MCF 10A (cell line): ENCODE results near the gene LRFN2. TPM values are rescaled to one million over a fixed set of nuclear protein-coding genes. Genes with fewer than 3 reads are reported as not detected.

Experiments used
- BruUV-seq: library from RNA; stranded (reverse); fragments of 400-500 nt; replicated peaks from 2 replicates; lab custom pipeline; 2021; lab: Mats Ljungman, UMichigan
- CTCF ChIA-PET: fragments of 300-600 bp; sonication (Branson Sonifier 250); formaldehyde crosslinking; extraction: SDS; loops from one replicate; lab custom pipeline; 2021; ENCODE audit warnings: antibody characterized with exemption, inconsistent platforms; lab: Yijun Ruan, JAX
- POLR2A ChIA-PET: fragments of 300-600, 350-650 bp; sonication (Branson Sonifier 250); formaldehyde crosslinking; extraction: SDS; loops from one replicate; lab custom pipeline; 2020; ENCODE audit warnings: antibody characterized with exemption, inconsistent platforms; lab: Yijun Ruan, JAX
- DNase-seq: peaks from one replicate; pipeline ENCODE4 v3.0.0-alpha.2; 2018; ENCODE audit not compliant: unreplicated experiment
- H3K27ac Mint-ChIP-seq: one replicate; pipeline ENCODE4 v1.8.0; 2022; ENCODE audit warnings: mild to moderate bottlenecking, low read depth, mixed read lengths; ENCODE audit not compliant: unreplicated experiment
- H3K27me3 Mint-ChIP-seq: one replicate; pipeline ENCODE4 v1.8.0; 2022; ENCODE audit warnings: mixed read lengths; ENCODE audit not compliant: insufficient read depth, unreplicated experiment
- H3K36me3 Mint-ChIP-seq: one replicate; pipeline ENCODE4 v1.8.0; 2022; ENCODE audit warnings: mild to moderate bottlenecking, moderate library complexity, mixed read lengths; ENCODE audit not compliant: insufficient read depth, unreplicated experiment
- H3K4me1 Mint-ChIP-seq: one replicate; pipeline ENCODE4 v1.8.0; 2022; ENCODE audit warnings: mixed read lengths; ENCODE audit not compliant: insufficient read depth, unreplicated experiment
- H3K4me3 Mint-ChIP-seq: one replicate; pipeline ENCODE4 v1.8.0; 2022; ENCODE audit warnings: mild to moderate bottlenecking, moderate library complexity, mixed read lengths; ENCODE audit not compliant: unreplicated experiment
- H3K9me3 Mint-ChIP-seq: one replicate; pipeline ENCODE4 v1.8.0; 2022; ENCODE audit warnings: mixed read lengths; ENCODE audit not compliant: unreplicated experiment
- CTCF ChIP-seq: fragments of 200-600 bp; IDR thresholded peaks from one replicate; pipeline ENCODE4 v1.8.0; 2022; ENCODE audit warnings: antibody characterized with exemption, mild to moderate bottlenecking; ENCODE audit not compliant: unreplicated experiment
- intact Hi-C: fragments of 100-400 bp; cut with micrococcal nuclease; formaldehyde crosslinking; loops from 2 replicates; pipeline ENCODE4 v1.14.1; 2022
- total RNA-seq: library from RNA; stranded (reverse); gene quantifications from 2 replicates; pipeline ENCODE4 v1.2.3, GENCODE V29; 2022

LRFN2 gene
- total RNA-seq, 1 experiment from 2014 or later, result not detected

- H3K9me3 Mint-ChIP-seq, result peaks cover 13% of the 10 kb centered on the region
- H3K36me3 Mint-ChIP-seq, result no peaks in the 10 kb centered on the region
- BruUV-seq, result no TSS peak
- CTCF ChIA-PET, result interaction anchor here (0.8 kb wide), 1 partner anchor 10 kb away, joined by 3 read pairs; no protein-coding TSS in a partner anchor
- no peaks in the 10 kb centered on the region for H3K4me1 Mint-ChIP-seq
- POLR2A ChIA-PET, result no interaction called here
- H3K27me3 Mint-ChIP-seq, result no peaks in the 10 kb centered on the region
- no peak overlapping the region for H3K4me3 Mint-ChIP-seq
- DNase-seq, result no peak
- intact Hi-C loops, result no loop called here
- TF ChIP-seq CTCF, result no peak
- H3K27ac Mint-ChIP-seq, result no peak overlapping the region
These were observed 24.1 kb downstream of the LRFN2 start for GRCh38 chr6:40563111-40563510.

GRCh38 chr6:40559056-40559455 is 28.1 kb downstream of the LRFN2 start:
- H3K27me3 Mint-ChIP-seq, result no peaks in the 10 kb centered on the region
- intact Hi-C loops, result no loop called here
- no peak overlapping the region for H3K27ac Mint-ChIP-seq
- ChIA-PET CTCF (no interaction called here), POLR2A (no interaction called here)
- no TSS peak for BruUV-seq
- no peak for DNase-seq
- H3K9me3 Mint-ChIP-seq, result peaks cover 4% of the 10 kb centered on the region
- no peaks in the 10 kb centered on the region for H3K4me1 Mint-ChIP-seq
- no peaks in the 10 kb centered on the region for H3K36me3 Mint-ChIP-seq
- TF ChIP-seq CTCF, result no peak
- H3K4me3 Mint-ChIP-seq, result no peak overlapping the region

GRCh38 chr6:40558102-40558501 is 29.1 kb downstream of the LRFN2 start:
- CTCF ChIA-PET, result no interaction called here
- Mint-ChIP-seq H3K27me3 (no peaks in the 10 kb centered on the region), H3K36me3 (no peaks in the 10 kb centered on the region), H3K4me3 (no peak overlapping the region), H3K27ac (no peak overlapping the region), H3K4me1 (no peaks in the 10 kb centered on the region), H3K9me3 (peaks cover 7% of the 10 kb centered on the region)
- no peak for TF ChIP-seq CTCF
- intact Hi-C loops, result no loop called here
- BruUV-seq, result no TSS peak
- POLR2A ChIA-PET, result no interaction called here
- DNase-seq, result no peak

GRCh38 chr6:40556881-40557280 is 30.3 kb downstream of the LRFN2 start:
- H3K36me3 Mint-ChIP-seq, result no peaks in the 10 kb centered on the region
- no peaks in the 10 kb centered on the region for H3K27me3 Mint-ChIP-seq
- no peak for DNase-seq
- CTCF ChIA-PET, result no interaction called here
- POLR2A ChIA-PET, result no interaction called here
- no peak for TF ChIP-seq CTCF
- H3K9me3 Mint-ChIP-seq, result peaks cover 7% of the 10 kb centered on the region
- H3K4me1 Mint-ChIP-seq, result no peaks in the 10 kb centered on the region
- no peak overlapping the region for H3K4me3 Mint-ChIP-seq
- intact Hi-C loops, result no loop called here
- no peak overlapping the region for H3K27ac Mint-ChIP-seq
- no TSS peak for BruUV-seq
